Measurements from ENCODE around the gene UBL4A. TPM values are rescaled to one million over a fixed set of nuclear protein-coding genes. Genes with fewer than 3 reads are reported as not detected.

The UBL4A gene
- total and polyA plus RNA-seq, 12 donors, result 33.1 to 69.4 (median 49.5) TPM

DNA sequence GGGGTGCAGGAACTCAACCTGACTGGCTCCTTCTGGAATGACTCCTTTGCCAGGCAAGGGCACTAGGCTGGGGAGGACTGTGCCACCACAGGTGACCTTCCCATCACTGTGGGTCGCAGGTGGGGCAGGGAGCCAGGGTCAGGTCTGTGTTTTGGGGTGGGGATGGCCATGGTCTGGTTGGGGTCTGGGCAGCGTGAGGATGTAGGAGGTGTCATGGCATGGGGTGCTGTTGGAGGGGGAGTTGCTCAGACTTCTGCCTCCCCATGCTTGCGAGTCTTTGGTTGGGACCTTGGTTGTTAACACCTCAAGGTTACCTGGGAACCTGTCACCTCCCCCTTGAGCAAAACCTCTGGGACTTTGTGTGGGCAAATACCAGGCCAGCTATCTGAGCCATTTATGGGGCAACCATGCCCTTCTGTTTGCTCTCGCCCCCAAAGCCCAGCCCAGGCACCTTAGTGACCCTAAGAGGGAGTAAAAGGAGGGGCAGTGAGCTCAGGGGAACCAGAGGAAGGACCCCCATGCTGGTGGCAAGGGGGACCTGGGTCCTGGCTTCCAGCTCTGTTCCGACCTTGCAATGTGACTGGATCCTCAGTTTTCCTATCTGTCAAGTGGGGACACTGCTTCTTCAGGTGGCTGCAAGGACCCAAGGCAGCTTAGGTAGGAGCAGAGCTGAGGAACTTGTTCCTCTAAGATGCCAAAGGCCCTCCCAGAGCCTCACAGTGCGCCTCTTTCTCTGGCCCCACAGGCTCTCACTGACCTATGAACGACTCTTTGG, 51.8 kb downstream of the UBL4A start:
- ATAC-seq (no peak), DNase-seq (no peak)
- TF ChIP-seq, protein P1, sequence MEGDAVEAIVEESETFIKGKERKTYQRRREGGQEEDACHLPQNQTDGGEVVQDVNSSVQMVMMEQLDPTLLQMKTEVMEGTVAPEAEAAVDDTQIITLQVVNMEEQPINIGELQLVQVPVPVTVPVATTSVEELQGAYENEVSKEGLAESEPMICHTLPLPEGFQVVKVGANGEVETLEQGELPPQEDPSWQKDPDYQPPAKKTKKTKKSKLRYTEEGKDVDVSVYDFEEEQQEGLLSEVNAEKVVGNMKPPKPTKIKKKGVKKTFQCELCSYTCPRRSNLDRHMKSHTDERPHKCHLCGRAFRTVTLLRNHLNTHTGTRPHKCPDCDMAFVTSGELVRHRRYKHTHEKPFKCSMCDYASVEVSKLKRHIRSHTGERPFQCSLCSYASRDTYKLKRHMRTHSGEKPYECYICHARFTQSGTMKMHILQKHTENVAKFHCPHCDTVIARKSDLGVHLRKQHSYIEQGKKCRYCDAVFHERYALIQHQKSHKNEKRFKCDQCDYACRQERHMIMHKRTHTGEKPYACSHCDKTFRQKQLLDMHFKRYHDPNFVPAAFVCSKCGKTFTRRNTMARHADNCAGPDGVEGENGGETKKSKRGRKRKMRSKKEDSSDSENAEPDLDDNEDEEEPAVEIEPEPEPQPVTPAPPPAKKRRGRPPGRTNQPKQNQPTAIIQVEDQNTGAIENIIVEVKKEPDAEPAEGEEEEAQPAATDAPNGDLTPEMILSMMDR (IDR thresholded peaks at IDR 0.05), result no peak
- peaks cover 0 to 45% (median 0%) of the 10 kb centered on the region in 9 donors for H3K36me3 ChIP-seq
- no peaks in the 10 kb centered on the region for H3K9me3 ChIP-seq
- peaks cover 0 to 34% (median 17%) of the 10 kb centered on the region in 9 donors for H3K4me1 ChIP-seq
- intact Hi-C loops (cut with DNase I), result loop anchor here in 1 of 10 donors (5.0 kb wide), 1 partner anchor 43 kb away; the partner anchor contains the start of gene LAGE3
- H3K4me3 ChIP-seq, result no peak overlapping the region
- no peak overlapping the region for H3K27ac ChIP-seq
- 96 to 99% methylated on average over 6 to 7 of the region's 7 CpGs for WGBS, 2 donors
- no peaks in the 10 kb centered on the region for H3K27me3 ChIP-seq

Small RNAs within 50 kb of the gene (microRNA-seq; reads per million reads assigned to microRNA genes)
- 0 reads per million in 2 donors for gene MIR6858

Other genes starting within 250 kb of the UBL4A start
- not detected for gene OPN1MW3, start 229.0 kb downstream of the UBL4A start, total RNA-seq
- gene OPN1MW3, start 229.0 kb downstream of the UBL4A start, polyA plus RNA-seq, result not detected
- not detected for gene TEX28, start 191.5 kb downstream of the UBL4A start, total RNA-seq
- not detected for gene TEX28, start 191.5 kb downstream of the UBL4A start, polyA plus RNA-seq
- gene TKTL1, start 190.8 kb downstream of the UBL4A start, total RNA-seq, result 10 to 100 TPM in 5 of 10 donors, 1 to 10 TPM in 5; 3.7 to 14.1 (median 9.2) TPM
- 1 to 10 TPM; 2.6 to 5.7 TPM for gene TKTL1, start 190.8 kb downstream of the UBL4A start, polyA plus RNA-seq
- gene FLNA, start 112.0 kb downstream of the UBL4A start, total RNA-seq, result 100 to 1,000 TPM; 139 to 288 (median 181) TPM
- gene FLNA, start 112.0 kb downstream of the UBL4A start, polyA plus RNA-seq, result 100 to 1,000 TPM; 368 to 442 TPM
- 10 to 100 TPM; 47.8 to 74.1 (median 59.6) TPM for gene EMD, start 107.3 kb downstream of the UBL4A start, total RNA-seq
- gene EMD, start 107.3 kb downstream of the UBL4A start, polyA plus RNA-seq, result 100 to 1,000 TPM in 1 of 2 donors, 10 to 100 TPM in 1; 54.8 to 170 TPM
- 1,000 to 10,000 TPM; 1,543 to 2,503 (median 1,867) TPM for gene RPL10, start 88.2 kb downstream of the UBL4A start, total RNA-seq
- 1,000 to 10,000 TPM; 2,102 to 7,085 TPM for gene RPL10, start 88.2 kb downstream of the UBL4A start, polyA plus RNA-seq
- 10 to 100 TPM; 35.2 to 57.1 (median 46.9) TPM for gene DNASE1L1, start 77.4 kb downstream of the UBL4A start, total RNA-seq
- 10 to 100 TPM; 27.2 to 55.0 TPM for gene DNASE1L1, start 77.4 kb downstream of the UBL4A start, polyA plus RNA-seq
- 10 to 100 TPM; 28.4 to 42.6 (median 33.7) TPM for gene TAFAZZIN, start 75.1 kb downstream of the UBL4A start, total RNA-seq
- 100 to 1,000 TPM in 1 of 2 donors, 10 to 100 TPM in 1; 38.2 to 112 TPM for gene TAFAZZIN, start 75.1 kb downstream of the UBL4A start, polyA plus RNA-seq
- gene ATP6AP1, start 57.9 kb downstream of the UBL4A start, total RNA-seq, result 100 to 1,000 TPM in 3 of 10 donors, 10 to 100 TPM in 7; 69.5 to 113 (median 90.6) TPM
- 100 to 1,000 TPM in 1 of 2 donors, 10 to 100 TPM in 1; 26.0 to 103 TPM for gene ATP6AP1, start 57.9 kb downstream of the UBL4A start, polyA plus RNA-seq
- 100 to 1,000 TPM in 1 of 10 donors, 10 to 100 TPM in 9; 67.5 to 101 (median 77.5) TPM for gene GDI1, start 49.5 kb downstream of the UBL4A start, total RNA-seq
- gene GDI1, start 49.5 kb downstream of the UBL4A start, polyA plus RNA-seq, result 100 to 1,000 TPM; 111 to 117 TPM
- 10 to 100 TPM; 25.5 to 59.9 (median 34.7) TPM for gene FAM50A, start 42.5 kb downstream of the UBL4A start, total RNA-seq
- gene FAM50A, start 42.5 kb downstream of the UBL4A start, polyA plus RNA-seq, result 100 to 1,000 TPM; 134 to 167 TPM
- gene PLXNA3, start 28.3 kb downstream of the UBL4A start, total RNA-seq, result 10 to 100 TPM; 11.6 to 35.3 (median 16.7) TPM
- 10 to 100 TPM in 1 of 2 donors, 1 to 10 TPM in 1; 9.7 to 18.9 TPM for gene PLXNA3, start 28.3 kb downstream of the UBL4A start, polyA plus RNA-seq
- gene LAGE3, start 7.3 kb downstream of the UBL4A start, total RNA-seq, result 10 to 100 TPM; 13.7 to 21.3 (median 17.7) TPM
- gene LAGE3, start 7.3 kb downstream of the UBL4A start, polyA plus RNA-seq, result 10 to 100 TPM in 1 of 2 donors, 1 to 10 TPM in 1; 7.5 to 38.2 TPM
- 10 to 100 TPM in 7 of 10 donors, 1 to 10 TPM in 3; 8.7 to 19.8 (median 11.7) TPM for gene SLC10A3, start 4.0 kb upstream of the UBL4A start, total RNA-seq
- 10 to 100 TPM; 11.9 to 38.1 TPM for gene SLC10A3, start 4.0 kb upstream of the UBL4A start, polyA plus RNA-seq
- gene FAM3A, start 29.6 kb upstream of the UBL4A start, total RNA-seq, result 10 to 100 TPM; 36.5 to 73.9 (median 48.4) TPM
- gene FAM3A, start 29.6 kb upstream of the UBL4A start, polyA plus RNA-seq, result 10 to 100 TPM; 69.1 to 76.6 TPM
- 10 to 100 TPM in 4 of 10 donors, 1 to 10 TPM in 6; 5.0 to 20.9 (median 8.5) TPM for gene G6PD, start 60.2 kb upstream of the UBL4A start, total RNA-seq
- gene G6PD, start 60.2 kb upstream of the UBL4A start, polyA plus RNA-seq, result 10 to 100 TPM; 10.3 to 19.2 TPM
- gene IKBKG, start 61.0 kb upstream of the UBL4A start, total RNA-seq, result 10 to 100 TPM; 11.6 to 21.7 (median 15.1) TPM
- 10 to 100 TPM; 14.6 to 27.0 TPM for gene IKBKG, start 61.0 kb upstream of the UBL4A start, polyA plus RNA-seq
- not detected for gene CTAG1A, start 98.5 kb upstream of the UBL4A start, total RNA-seq
- not detected for gene CTAG1A, start 98.5 kb upstream of the UBL4A start, polyA plus RNA-seq
- not detected for gene CTAG1B, start 132.7 kb upstream of the UBL4A start, total RNA-seq
- not detected for gene CTAG1B, start 132.7 kb upstream of the UBL4A start, polyA plus RNA-seq
- not detected for gene CTAG2, start 167.0 kb upstream of the UBL4A start, total RNA-seq
- gene CTAG2, start 167.0 kb upstream of the UBL4A start, polyA plus RNA-seq, result not detected